Stimulated activated CD4-positive, alpha-beta T cell treated with anti-CD3 and anti-CD28 coated beads, Interleukin-15, amount 100 ng/mL, for 48 hours (primary cell): ENCODE measurements around the gene POLD4.
A peak's percentile ranks its signal among the peaks of the same experiment; 100 is the strongest.

Experiments used
- DNase-seq, 2 donors: peaks; one replicate each; pipeline ENCODE4 v3.0.0-alpha.2; 2020; ENCODE audit warnings: low read depth in 2 of 2

The POLD4 gene

DNA sequence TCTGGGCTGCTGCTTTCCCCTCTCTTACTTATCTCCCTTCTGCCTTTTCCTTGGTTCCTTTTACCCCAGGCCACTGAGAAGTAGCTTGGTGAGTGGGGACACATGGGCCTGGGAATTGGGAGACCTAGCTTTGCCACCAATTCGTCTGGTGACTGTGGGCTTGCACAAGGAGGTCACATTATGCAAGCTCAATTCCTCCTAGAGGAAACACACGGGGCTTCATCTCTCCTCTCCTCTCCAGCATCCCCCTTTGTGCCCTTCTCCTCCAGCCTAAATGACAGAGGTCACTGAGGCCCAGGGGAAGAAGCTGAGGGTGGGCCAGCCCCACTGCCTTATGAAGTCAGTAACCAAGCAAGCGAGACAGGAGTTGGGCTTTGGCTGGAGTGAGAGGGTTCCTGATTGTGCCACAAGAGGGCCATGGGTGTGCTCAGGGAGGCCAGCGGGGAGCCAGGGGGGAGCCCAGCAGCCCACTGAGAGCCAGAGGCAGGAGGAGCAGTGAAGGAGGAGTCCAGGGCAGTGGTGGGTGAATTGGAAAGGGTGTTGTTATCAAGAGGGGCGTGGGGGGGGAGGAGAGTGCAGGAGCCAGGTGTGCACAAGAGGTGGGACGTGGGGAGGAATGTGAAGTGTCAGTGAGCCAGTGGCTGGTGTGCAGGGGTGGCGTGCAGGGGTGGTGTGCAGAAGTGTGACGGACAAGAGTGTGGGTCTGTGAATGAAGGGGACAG lies 18.0 kb upstream of the POLD4 start:
- no peak for DNase-seq

DNA sequence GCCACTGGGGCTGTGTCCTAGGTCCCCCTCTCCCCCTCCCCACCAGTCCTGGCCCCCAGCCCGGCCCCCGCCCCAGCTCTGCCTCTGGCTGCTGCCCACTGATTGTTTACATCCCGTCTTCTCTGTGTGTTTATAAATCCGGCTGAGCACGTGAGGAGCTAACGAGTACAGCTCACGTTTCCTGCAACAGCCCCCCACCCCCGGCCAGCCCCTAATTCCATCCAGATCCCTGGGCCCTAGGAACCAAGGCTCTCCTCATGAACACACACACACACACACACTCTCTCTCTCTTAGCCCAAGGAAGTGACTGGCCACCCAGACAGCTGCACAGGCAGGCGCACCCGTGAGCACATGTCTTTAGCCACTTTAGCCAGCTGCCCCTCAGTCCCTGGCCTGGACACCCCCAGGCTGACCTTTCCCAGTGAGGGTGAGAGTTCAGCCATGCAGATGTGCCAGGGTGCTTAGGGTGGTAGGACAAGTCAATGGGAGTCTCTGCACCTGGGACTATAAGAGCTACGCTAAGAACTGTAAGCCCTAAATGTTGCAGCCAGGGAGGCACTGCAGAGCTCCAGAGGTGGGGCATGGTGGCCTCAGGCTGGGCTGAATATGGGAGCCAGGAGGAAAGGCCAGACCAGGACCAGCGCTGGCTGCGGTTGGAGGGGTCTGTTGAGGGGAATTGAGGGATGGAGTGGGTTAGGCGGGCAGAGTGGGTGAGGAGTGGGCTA lies 17.2 kb upstream of the POLD4 start:
- DNase-seq: no peak

DNA sequence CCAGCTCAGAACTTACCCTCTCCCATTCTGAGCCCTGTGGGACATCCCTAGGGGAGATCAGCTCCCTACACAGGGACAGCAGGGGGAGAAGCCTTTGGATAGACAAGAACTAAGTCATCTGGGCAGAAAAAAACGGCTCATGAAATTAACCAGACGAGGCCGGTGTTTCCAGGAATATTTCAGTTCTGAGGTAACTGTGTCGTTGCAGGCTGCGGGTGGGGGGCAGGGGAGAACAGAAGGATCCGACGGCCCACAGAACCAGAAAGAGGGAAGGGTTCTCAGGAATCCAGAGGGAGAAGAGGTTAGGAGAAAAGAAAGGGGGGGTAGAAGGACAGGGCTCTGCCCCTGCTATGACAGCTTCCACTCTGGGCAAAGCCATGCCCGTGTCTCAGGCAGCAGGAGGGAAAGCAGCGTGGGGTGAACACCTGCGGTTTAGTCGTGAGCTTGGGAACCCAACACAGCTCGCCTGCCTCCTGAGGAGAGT lies 16.5 kb upstream of the POLD4 start:
- no peak for DNase-seq

DNA sequence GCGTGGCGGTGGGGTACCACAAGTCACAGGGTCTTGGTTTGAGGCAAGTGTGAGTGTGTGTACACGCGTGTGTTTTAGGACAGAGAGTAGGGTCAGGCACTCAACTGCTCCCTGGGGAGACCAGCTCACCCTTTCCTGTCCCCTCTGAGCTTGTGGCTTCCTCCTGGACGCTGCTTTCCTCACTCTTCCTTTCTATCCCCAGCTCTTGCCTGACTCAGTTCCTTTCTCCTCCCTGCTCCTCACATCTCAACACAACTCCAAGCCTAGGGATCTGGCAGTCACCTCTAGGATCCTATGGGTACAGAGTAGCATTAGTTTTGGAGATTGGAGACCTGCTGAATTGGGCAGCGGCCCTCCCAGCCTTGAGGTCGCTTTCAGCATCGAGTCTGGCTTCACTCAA lies 15.9 kb upstream of the POLD4 start:
- no peak for DNase-seq

DNA sequence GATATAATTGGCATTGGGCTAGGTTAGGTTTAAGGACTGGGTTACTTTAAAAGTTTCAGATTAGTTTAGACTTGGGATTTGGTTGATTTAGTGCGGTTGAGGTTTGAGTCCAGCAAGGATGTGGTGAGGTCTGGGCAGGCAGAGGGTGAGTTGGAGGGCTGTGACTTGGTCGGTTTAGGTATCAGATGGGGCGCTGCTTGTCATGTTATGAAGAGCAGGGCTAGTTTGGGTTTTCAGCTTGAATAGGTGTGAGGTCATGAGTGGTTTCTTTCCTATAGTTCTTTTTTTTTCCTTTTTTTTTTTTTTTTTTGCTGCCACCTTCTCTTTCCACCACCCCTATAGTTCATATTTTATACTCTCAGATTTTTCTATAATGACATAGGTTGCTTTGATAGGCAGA lies 15.3 kb upstream of the POLD4 start:
- no peak for DNase-seq

DNA sequence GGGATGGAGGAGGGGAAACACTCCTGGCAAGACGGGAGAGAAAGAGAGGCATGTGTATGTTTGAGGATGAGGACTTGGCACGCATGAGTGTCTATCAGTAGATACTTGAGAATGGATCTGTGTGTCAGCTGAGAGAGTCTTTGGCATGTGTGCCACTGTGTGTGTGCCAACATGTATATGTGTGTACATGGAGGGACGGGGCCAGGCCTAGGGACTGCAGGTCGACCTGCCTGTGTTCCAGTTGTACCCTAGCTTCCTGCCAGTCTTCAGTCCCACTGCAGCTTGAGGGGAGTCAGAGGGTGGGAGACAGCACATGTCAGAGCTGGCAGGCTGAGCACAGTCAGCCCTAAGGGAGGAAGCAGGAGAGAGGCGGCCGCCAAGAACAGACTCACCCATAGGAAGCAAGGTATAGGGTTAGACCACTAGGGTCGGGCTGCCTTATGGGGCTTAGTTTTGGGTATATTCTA lies 14.4 kb upstream of the POLD4 start:
- no peak for DNase-seq

DNA sequence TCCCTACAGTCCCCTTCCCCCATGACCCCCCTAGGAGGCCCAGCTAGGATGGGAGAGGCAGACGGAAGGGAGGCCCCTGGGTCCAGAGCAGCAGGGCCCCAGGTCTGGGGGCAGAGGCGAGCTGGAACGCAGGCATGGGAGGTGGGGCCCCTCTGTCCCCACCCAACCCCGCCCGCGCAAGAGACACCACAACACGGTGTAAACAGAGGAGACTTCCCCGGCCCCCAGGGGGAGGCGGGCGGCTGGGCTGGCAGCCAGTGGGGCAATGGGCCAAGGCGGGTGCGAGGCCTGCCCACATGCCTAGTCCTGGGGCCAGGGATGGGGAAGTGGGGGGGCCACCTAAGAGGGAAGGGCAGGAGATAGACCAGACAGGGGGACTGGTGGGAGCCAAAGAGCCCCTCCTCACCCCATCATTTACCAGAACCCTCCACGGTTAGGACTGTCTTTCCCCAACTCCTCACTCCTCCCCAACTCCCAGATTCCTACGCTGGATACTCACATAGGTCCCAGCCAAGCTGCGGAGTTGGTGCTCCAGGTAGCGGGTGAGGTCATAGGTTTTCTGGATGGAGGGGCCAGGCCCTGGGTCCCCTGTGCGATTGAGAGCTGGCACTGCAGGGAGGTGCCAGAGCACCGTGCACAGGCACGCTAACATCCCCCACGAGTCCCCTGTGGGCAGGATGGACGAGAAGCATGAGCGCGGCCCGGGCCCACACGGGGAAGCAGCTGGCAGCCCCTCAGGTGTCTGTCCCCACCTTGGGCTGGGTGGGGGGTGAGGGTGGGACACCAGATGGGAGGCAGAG lies 13.8 kb upstream of the POLD4 start:
- no peak for DNase-seq

DNA sequence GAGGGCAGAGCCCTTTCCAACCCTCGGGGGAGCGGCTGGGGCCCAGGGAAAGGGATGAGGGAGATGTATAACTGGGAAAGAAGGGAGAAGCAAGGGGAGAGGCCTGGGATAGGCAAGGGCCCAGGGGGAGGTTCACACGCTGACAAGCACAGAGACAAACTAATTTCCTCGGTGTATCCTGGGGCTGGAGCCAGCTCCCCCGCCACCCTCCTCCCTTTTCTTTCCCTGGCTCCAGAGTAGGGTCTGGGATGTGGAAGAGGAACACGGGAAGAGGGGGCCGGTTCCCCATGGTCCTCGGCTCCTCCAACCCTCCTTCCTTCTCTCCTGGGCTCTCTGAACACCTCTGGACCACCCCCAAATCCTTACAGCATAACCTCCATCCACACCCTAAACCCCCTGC lies 13.2 kb upstream of the POLD4 start:
- no peak for DNase-seq

DNA sequence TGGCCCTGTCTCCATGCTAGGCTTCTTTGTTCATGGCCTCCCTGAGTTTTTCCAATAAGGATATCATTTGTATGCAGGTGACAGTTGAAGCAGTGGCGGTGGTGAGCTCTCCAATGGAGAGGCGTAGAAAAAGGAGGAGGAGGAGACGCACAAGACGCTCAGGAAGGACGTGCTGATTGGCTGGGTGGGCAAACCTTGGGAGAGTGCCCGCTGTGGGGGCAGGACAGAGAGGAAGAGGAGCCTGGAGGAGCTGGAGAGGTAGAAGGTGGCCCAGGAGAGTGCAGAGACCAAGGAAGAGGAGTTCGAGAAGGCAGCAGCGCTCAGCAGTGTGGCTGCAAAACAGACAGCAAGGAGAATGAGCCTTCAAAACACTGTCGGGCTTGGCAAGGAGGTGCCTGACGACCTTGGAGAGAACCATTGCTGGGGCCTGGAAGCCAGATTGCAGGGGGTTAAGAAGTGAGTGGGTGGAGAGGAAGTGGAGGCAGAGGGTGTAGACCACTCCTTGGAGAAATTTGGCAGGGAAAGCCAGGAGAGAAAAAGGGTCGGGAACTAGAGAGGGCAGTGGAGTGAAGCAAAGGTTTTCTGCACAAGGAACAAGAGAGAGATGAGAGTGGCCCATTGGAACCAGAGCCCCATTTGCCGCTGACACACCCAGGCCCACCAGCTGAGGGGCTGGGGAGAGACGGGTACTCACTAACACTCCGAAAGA lies 12.5 kb upstream of the POLD4 start:
- DNase-seq: no peak

DNA sequence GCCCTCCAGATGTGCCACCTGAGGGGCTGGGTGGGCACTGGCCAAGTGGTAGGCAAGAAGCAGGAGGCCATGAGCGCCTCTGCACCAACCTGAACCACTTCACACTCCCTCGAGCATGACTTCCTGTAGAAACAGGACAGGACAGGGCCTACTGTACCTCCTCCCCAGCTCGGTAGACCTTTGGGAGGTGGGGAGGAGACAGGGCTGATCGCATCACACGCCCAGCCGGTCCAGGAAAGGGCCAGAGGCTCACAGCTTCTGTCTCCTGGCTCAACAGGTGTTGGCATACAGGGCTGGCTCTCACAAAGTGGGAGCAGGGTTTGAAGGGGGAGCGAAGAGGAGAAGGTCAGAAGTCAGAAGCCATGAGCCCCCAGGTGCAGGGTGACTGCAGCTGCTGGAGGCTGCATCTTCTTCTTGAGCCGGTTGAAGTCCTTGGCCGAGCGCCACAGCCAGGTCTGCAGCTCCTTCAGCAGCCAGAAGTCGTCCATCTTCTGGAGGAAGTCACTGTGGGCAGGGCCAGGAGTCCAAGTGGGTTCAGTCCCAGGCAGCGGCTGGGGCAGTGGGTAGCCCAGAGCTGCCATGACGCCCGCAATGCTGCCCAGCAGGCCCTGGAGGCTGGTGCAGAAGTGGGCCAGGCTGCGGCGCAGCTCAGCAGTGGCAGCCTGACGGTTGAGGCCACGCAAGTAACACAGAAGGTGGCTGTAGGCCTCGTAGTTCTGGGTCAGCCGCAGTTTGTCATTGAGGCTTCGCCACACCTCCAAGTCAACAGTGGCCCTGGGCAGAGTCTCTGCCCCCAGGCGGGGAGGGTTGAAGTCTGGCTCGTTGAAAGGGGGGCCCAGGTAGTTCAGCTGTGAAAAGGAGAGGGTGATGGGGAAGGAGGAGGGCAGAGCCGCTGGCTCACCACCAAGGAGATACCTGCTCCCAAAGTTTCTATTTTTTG lies 11.7 kb upstream of the POLD4 start:
- DNase-seq: no peak

DNA sequence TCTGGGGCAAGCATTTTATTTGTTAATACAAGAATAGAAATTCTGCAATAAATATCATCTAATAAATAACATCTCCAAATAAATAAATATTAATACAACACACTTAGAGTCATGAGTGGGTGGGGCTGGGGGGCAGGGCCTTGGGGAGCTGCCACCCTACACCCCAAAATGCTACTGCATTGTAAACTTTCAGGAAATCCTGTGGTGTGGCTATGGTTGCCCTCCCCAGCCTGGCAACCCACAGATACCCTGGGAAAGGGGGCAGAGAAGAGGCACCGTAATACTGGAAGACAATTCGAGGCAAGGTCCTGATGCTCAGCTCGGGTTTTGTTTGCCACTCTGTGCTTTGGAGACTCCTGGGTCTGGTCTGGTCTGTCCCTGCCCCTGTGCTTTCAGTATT lies 10.8 kb upstream of the POLD4 start:
- no peak for DNase-seq

DNA sequence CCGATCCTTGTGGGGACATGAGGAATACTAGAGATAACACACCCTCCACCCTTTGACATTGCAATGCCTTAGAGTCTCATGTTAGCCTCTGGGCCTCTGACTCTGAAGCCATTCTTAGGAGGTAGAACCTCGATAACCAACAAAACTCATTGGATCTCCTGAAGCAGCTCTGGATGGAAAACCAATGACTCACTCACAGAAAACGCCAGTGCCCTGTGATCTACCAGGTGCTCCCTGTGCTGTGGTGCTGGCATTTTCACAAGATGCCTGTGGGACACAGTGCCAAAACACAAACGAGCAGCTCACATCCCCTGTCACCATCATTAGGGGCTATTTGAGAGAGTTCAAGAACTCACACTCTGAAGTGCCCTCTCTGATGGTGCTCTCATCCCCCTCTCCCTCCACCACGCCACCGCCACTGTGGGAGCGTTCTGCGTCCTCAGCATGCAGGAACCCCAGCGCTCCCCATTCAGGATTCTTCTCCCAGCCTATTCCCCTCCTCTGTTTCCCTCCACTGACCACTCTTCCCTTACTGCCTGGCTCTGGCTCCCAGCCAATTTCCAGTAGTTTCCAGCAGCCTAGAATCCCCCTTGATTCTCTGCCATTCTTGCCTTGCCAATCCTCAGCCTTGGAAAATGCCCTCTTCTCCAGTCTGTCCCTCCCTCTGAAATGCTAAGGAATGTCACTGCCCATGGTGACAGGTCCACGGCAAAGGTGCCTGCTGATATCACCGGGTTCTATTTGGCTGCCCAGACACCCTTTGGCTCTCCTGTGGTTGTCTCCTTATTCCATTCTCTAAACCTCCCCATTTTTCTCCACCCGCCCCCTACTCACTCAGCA lies 4.7 kb upstream of the POLD4 start:
- DNase-seq: no peak

DNA sequence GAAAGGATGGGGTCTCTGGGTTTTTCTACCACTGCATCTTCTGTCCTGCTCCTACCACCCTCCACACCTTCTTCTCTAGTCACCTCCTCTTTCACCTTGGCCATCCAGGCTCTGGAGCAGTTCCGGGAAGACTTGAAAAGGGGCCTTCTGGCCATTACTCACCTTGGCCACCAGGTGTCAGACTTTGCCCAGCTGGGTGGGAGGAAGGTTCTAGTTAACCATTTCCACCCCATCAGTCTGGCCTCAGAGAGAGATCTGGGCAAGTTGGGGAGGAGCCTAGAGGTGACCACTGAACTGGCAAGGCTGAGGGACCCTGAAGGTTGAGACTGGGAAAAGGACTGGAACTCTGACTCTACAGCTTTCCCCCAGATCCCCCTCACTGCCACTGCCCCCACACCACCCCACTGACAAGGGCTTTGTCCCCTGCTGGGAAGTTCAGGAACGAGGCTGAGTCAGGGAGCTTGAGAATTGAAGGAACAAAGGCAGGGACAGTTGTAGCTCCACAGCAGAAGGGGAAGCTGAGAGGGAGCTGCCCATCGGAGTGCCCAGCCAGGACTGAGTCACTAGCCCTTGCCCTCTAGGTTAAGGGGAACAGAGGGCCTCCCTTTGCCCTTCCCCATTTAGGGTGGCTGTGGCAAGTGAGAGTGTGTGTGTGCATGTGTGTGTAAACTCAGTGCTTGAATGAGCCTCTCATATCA lies 3.7 kb upstream of the POLD4 start:
- DNase-seq: peak; percentile 41 to 48

DNA sequence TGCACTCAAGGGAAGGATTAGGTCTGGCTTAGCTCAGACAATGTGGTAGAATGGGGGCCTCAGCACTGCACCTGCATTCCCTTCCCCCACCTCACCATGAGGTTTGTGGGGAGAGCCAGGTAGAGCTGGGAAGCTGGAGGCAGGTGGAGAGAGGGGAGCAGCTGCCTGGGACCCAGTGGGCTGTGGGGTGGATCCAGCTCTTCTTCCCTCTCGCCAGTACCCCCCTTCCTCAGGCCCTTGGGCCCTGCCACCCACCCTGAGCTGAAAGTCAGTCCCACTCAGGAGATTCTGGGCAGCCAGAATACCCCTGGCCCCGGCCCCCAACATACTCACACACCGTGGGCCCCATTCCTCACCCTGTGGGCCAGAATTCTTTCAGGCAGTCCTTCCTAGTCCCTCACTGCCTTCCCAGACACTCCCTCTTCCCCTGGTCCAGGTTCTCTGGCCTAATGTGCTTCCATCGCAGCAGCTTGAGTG lies 3.1 kb upstream of the POLD4 start:
- no peak for DNase-seq

DNA sequence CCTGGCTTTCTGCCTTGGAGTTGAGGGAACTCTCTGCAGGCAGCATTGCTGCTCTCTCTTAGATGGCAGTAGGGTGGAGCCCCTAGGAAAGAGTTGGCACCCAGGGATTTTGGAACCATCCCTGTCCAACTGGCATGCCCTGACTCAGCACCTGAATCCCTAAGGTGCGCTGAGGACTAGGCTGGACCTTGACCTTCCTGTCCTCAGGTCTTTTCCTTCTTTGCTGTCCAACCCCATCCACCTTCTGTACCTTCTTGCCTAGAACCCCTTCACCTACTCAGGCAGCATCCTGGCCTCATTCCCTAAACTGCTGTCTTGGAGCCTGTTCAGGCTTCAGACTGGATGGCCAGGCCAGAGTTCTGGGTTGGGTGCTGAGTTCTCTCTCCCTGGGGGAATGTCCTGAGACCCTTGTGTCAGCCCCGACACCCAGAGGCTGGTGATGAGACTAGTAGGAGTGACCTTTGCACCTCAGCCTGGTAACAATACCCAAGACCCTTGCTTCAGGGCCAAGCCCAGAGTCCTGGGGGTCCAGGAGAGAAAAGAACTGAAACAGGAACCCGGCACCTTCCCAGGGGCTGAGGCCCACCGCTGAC lies 2.5 kb upstream of the POLD4 start:
- no peak for DNase-seq

DNA sequence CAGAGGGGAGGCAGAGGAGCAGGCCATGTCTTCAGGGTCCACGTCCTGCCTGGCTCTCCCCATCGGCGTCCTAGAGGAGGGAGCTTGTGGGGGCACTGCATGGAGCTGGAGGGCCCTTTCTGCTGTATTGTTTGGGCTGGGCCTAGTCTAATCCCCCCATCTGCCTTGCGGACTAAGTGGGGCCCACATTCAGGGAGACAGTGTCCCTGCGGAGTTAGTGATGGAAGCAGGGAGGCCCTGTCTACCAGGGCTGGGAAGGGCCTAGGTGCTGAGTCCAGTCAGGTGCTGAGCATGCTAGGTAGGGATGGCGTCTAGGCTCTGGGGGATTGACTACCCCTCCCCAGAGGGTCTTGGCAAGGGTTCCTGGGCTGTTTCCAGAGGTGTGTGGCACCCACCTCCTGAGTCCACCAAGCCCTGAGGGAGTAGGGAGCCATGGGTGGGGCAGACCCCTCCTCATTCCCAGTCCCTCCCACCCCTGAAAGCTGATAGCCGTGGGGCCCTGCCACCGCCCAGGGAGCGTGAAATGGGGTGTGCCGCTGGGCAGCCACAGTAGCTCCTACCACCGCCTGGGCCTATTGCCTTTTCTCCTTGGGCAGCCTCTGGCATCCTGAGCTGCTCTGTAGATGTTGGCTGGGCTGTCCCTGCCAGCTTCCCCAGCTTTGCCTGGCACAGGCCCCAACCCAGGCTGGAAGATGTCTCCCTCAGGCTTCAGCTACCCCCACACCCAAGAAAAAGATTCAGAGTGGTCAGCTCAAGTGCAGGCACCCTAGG lies 1.9 kb upstream of the POLD4 start:
- no peak for DNase-seq

DNA sequence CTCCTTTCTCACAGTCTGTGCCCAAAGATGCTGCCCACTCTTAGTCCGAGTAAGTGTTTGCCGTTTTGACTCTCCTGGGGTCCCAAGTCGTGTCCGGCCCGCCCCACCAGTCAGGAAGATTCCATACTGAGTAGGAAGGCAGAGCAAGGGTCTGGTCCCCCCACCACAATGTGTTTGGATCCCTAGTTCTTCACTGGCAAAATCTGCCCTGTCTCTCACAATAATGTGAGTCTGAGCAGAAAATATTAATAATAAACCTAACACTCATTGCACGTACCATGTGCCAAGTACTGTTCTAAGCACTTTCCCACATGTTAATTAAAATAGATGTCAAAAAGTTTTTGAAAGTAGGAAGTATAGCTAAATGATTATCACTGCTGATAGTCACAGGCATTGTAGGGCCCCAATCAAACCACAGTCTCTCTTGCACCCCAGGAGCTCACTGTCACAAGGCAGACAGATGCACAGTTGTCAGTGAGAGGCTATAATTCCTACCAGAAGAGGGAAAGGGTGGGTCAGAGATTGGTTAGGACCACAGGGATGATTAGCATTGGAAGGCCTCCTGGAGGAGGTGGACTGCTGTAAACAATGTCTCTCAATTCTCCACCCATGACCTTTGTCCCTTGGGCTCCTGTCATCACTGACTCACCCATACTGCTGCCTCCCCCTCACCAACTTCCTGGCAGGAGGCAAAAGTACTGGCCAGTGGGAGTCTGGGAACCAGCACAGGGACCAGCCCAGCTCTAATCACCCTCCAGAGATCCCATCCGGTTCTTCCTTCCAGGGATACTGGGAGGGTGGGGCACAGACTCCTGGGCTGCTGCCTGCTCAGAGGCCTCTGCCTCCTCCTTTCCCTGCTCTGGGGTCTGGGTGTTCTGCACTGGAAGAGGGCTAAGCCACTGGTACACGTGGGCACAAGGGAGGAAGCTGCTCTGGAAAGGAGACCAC lies 1.0 kb upstream of the POLD4 start:
- DNase-seq: no peak
